ENCODE results near the gene MTA1.
A peak's percentile ranks its signal among the peaks of the same experiment; 100 is the strongest.

The MTA1 gene

GRCh38 chr14:105398726-105399465, 20.7 kb upstream of the MTA1 start:
- H3K79me2 ChIP-seq (ENCODE audit: insufficient read depth, low read length): no peaks in the 10 kb centered on the region
- H3K36me3 ChIP-seq (ENCODE audit: insufficient read depth, low read length): peaks cover 22% of the 10 kb centered on the region
- peak overlapping the region; percentile 72 for H3K9ac ChIP-seq (ENCODE audit: low read length)
- H3K27ac ChIP-seq (ENCODE audit: low read depth, low read length, poor library complexity, severe bottlenecking): no peak overlapping the region
- H3K27me3 ChIP-seq (ENCODE audit: insufficient read depth, low read length): no peaks in the 10 kb centered on the region
- no peaks in the 10 kb centered on the region for H4K20me1 ChIP-seq (ENCODE audit: insufficient read depth, low read length)
- no peak for TF ChIP-seq EZH2 (IDR thresholded peaks at IDR 0.05; ENCODE audit: borderline replicate concordance, low read length)
- no peak for TF ChIP-seq CTCF (IDR thresholded peaks at IDR 0.05; ENCODE audit: low read length)
- peak overlapping the region; percentile 88 for H3K4me2 ChIP-seq (ENCODE audit: low read length)
- H3K9me3 ChIP-seq (ENCODE audit: low read length): peaks cover 4% of the 10 kb centered on the region; the same call in 1 of the 2 replicates
- H3F3A ChIP-seq (ENCODE audit: insufficient read depth, low read length): no peaks in the 10 kb centered on the region
- no peak overlapping the region for H2AFZ ChIP-seq (ENCODE audit: low read length)
- no peaks in the 10 kb centered on the region for H3K9me2 ChIP-seq (ENCODE audit: low read depth, low read length)
- H3K4me3 ChIP-seq (ENCODE audit: low read depth, low read length, poor library complexity, severe bottlenecking): peak overlapping the region; percentile 77
- peaks cover 19% of the 10 kb centered on the region for H3K4me1 ChIP-seq (ENCODE audit: insufficient read depth, low read length, severe bottlenecking)

- TF ChIP-seq EZH2 (IDR thresholded peaks at IDR 0.05; ENCODE audit: borderline replicate concordance, low read length): no peak
- TF ChIP-seq CTCF (IDR thresholded peaks at IDR 0.05; ENCODE audit: low read length): no peak
- Histone ChIP-seq H3K79me2 (ENCODE audit: insufficient read depth, low read length) (no peaks in the 10 kb centered on the region), H3K9me3 (ENCODE audit: low read length) (peaks cover 7% of the 10 kb centered on the region; the same call in 1 of the 2 replicates), H3K36me3 (ENCODE audit: insufficient read depth, low read length) (peaks cover 22% of the 10 kb centered on the region), H3K4me1 (ENCODE audit: insufficient read depth, low read length, severe bottlenecking) (peaks cover 19% of the 10 kb centered on the region), H3K9ac (ENCODE audit: low read length) (peak overlapping the region; percentile 72), H3K27ac (ENCODE audit: low read depth, low read length, poor library complexity, severe bottlenecking) (no peak overlapping the region), H2AFZ (ENCODE audit: low read length) (no peak overlapping the region), H3K9me2 (ENCODE audit: low read depth, low read length) (no peaks in the 10 kb centered on the region), H3F3A (ENCODE audit: insufficient read depth, low read length) (no peaks in the 10 kb centered on the region), H3K4me3 (ENCODE audit: low read depth, low read length, poor library complexity, severe bottlenecking) (peak overlapping the region; percentile 77), H3K27me3 (ENCODE audit: insufficient read depth, low read length) (no peaks in the 10 kb centered on the region), H4K20me1 (ENCODE audit: insufficient read depth, low read length) (no peaks in the 10 kb centered on the region), H3K4me2 (ENCODE audit: low read length) (peak overlapping the region; percentile 88)
Measured at GRCh38 chr14:105399466-105399775, 20.2 kb upstream of the MTA1 start.

- peak overlapping the region; percentile 77 for H3K4me3 ChIP-seq (ENCODE audit: low read depth, low read length, poor library complexity, severe bottlenecking)
- TF ChIP-seq EZH2 (IDR thresholded peaks at IDR 0.05; ENCODE audit: borderline replicate concordance, low read length): no peak
- no peak for TF ChIP-seq CTCF (IDR thresholded peaks at IDR 0.05; ENCODE audit: low read length)
- H3K9ac ChIP-seq (ENCODE audit: low read length): no peak overlapping the region
- H4K20me1 ChIP-seq (ENCODE audit: insufficient read depth, low read length): no peaks in the 10 kb centered on the region
- no peak overlapping the region for H2AFZ ChIP-seq (ENCODE audit: low read length)
- H3K9me3 ChIP-seq (ENCODE audit: low read length): peaks cover 8% of the 10 kb centered on the region; the same call in 1 of the 2 replicates
- H3K27ac ChIP-seq (ENCODE audit: low read depth, low read length, poor library complexity, severe bottlenecking): no peak overlapping the region
- H3K4me2 ChIP-seq (ENCODE audit: low read length): peak overlapping the region; percentile 88
- peaks cover 19% of the 10 kb centered on the region for H3K4me1 ChIP-seq (ENCODE audit: insufficient read depth, low read length, severe bottlenecking)
- H3K36me3 ChIP-seq (ENCODE audit: insufficient read depth, low read length): peaks cover 22% of the 10 kb centered on the region
- no peaks in the 10 kb centered on the region for H3K79me2 ChIP-seq (ENCODE audit: insufficient read depth, low read length)
- H3K27me3 ChIP-seq (ENCODE audit: insufficient read depth, low read length): no peaks in the 10 kb centered on the region
- H3F3A ChIP-seq (ENCODE audit: insufficient read depth, low read length): no peaks in the 10 kb centered on the region
- H3K9me2 ChIP-seq (ENCODE audit: low read depth, low read length): no peaks in the 10 kb centered on the region
Measured at GRCh38 chr14:105400016-105400415, 19.6 kb upstream of the MTA1 start.
